Activated gamma-delta T cell treated with anti-CD3 and anti-CD28 coated beads, Interleukin-2, amount 50 U/mL, for 16 hours (primary cell): ENCODE measurements around the gene PNPLA6.
"Not testable (repeated sequence)": the region's sequence is repeated elsewhere in the genome, so short reads cannot be mapped to it uniquely, and the experiment has no call there.

Experiments used
- DNase-seq: peaks from one replicate; pipeline ENCODE4 v3.0.0-alpha.2; 2020; ENCODE audit warnings: low read depth

Gene PNPLA6

DNA sequence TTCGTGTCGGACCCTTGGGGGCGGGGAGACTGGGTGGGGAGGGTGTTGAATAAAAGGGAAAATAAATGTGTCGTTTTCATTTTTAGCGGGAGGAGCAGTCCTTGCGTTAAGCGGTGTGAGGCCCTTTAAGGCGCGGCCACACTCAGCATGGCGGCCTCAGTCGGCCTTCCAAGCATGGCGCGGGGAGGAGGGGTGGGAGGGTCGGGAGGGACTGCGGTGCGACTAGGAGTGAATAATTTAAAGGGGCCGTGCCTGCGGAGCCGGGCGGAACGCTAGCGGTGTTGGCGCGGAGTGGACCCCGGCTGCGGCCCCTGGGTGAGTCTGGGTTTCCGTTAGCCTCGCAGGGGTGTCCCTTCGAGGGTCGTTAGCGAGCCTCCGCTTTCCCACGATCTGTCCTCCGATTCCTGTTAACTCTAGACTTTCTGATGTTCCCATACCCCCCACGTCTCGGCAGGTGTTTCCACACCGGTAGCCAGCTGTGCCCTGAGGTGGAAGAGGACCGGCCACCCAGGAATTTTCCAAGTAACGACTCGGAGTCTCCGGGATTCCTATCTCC lies 1.5 kb upstream of the PNPLA6 start:
- peak; percentile 78 for DNase-seq

DNA sequence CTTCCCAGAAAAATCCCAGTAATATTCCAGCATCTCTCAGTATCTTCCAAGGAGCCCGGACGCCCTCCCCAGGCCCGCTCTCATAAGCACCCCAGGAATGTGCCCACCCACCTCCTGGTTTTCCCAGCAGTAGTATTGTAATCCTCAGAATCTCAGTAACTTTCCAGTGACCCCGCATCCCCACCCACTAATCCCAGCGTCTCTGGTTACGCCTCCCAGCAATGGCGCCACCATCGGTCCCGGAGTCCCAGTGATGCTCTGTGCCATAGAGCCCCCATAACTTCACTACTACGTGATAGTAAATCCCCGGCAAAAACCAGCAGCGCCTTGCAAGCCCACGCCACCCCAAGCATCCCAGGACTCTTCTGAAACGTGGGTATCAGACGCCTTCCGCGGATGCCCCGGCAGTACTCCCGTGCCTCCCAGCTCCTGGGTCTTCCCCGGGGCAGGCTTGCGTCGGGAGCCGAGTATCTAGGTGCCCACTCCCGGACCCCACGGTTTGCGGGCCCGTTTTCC lies 928 bp upstream of the PNPLA6 start:
- no peak for DNase-seq

DNA sequence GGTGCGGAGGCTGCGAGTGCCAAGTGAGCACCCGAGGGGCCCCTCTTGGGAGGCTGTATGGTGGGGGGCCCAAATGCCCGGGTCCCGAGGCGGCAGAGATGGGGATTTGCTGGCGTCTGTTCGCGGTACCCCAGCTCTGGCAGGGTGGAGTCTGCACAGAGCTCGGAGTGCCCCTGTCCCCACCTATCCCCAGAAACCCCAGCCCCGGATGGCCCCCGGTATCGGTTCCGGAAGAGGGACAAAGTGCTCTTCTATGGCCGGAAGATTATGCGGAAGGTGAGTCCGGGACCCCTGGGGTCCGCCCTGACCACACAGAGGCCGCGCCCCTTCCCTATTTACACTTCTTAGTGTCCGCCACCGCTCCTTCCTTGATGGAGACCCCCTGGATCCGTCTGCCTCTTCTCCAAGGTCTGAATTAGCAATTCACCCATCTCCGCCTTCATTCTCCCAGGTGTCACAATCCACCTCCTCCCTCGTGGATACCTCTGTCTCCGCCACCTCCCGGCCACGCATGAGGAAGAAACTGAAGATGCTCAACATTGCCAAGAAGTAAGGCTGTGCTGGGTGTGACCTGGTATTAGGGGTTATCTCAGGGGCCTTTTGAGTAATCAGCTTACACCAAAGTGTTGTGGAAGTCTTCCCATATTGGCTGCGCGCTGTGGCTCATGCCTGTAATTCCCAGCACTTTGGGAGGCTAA lies 630 bp downstream of the PNPLA6 start:
- DNase-seq = no peak

DNA sequence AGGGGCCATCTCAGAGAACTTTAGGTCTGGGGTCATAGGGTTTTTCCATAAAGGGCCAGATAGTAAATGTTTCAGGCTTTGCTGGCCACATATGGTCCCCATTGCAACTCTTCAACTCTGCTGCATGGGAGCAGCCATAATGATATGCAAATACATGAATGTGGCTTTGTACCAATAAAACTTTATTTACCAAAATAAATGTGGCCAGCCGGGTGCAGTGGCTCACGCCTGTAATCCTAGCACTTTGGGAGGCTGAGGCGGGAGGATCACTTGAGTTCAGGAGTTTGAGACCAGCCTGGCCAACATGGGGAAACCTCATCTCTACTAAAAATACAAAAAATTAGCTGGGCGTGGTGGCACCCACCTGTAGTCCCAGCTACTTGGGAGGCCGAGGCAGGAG lies 3.5 kb downstream of the PNPLA6 start:
- not testable (repeated sequence) for DNase-seq

DNA sequence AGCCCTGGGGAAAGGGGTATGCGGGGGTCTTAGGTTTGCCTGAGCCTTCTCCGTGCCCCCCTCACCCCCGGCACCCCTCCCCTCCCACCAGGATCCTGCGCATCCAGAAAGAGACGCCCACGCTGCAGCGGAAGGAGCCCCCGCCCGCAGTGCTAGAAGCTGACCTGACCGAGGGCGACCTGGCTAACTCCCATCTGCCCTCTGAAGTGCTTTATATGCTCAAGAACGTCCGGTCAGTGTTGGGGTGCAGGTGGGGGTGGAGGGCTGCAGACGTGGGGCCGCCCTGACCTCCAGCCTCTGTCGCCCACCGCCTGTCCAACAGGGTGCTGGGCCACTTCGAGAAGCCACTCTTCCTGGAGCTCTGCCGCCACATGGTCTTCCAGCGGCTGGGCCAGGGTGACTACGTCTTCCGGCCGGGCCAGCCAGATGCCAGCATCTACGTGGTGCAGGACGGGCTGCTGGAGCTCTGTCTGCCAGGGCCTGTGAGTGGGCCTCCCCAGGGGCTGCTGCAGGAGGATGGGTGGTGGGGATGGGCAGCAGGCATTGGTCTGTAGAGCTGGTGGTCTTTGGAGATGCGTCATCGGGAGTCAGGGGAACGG lies 4.4 kb downstream of the PNPLA6 start:
- no peak for DNase-seq

DNA sequence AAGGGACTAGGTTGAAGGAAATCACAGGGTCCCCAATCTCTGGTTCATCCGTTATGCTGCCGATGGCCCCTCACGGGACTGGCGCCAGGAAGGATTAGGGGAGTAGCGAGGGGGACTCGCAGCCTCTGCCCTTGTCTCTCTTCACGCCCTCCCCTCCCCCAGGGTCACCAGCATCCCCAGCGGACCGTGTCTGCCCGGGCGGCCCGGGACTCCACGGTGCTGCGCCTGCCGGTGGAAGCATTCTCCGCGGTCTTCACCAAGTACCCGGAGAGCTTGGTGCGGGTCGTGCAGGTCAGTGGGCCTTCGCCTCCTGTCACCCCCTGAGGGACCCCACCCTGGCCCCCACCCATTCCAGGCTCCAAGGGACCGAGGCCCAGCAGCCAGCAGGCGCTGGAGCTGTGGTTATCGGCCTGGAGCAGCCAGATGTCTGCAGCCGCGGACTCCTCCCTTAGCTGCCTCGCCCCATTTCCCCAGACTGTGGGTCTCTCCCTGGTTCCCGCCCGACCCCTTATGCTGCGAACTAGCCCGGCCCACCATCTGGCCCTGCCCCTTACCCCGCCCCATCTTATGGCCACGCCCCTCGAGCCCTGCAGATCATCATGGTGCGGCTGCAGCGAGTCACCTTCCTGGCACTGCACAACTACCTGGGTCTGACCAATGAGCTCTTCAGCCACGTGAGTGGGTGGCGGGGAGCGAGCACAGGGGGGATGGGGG lies 5.4 kb downstream of the PNPLA6 start:
- no peak for DNase-seq

DNA sequence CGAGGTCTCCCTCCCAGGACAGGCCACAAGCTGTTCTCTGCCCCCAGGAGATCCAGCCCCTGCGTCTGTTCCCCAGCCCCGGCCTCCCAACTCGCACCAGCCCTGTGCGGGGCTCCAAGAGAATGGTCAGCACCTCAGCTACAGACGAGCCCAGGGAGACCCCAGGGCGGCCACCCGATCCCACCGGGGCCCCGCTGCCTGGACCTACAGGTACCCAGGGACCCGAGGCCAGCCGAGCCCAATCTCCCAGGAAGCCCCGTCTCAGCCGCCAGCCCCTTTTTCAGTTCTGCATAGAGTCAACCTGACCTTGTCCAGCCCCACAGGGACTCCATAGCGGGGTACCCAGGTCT lies 5.9 kb downstream of the PNPLA6 start:
- no peak for DNase-seq

DNA sequence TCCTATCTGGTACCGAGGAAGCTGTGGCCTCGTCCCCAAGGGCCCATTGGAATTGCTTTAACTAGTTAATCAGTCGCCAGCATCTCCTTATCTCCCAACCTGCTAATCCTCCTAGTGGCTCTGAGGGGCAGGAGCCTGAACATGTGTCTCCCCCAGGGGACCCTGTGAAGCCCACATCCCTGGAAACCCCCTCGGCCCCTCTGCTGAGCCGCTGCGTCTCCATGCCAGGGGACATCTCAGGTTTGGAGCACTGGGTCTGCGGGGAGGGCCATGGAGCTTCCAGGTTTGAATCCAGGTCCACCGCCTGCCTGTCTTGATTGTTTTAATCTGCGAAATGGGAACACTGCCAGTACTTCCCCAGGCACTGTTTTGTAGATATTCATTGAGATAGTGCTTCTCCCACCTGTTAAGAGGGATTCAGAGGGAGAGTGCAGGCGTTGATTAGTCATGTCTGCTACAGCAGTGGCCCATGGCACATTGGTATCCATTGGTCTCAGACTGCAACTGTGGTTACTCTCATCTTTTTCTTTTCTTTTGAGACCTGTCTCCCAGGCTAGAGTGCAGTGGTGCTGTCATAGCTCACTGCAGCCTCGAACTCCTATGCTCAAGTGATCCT lies 6.4 kb downstream of the PNPLA6 start:
- DNase-seq = no peak

DNA sequence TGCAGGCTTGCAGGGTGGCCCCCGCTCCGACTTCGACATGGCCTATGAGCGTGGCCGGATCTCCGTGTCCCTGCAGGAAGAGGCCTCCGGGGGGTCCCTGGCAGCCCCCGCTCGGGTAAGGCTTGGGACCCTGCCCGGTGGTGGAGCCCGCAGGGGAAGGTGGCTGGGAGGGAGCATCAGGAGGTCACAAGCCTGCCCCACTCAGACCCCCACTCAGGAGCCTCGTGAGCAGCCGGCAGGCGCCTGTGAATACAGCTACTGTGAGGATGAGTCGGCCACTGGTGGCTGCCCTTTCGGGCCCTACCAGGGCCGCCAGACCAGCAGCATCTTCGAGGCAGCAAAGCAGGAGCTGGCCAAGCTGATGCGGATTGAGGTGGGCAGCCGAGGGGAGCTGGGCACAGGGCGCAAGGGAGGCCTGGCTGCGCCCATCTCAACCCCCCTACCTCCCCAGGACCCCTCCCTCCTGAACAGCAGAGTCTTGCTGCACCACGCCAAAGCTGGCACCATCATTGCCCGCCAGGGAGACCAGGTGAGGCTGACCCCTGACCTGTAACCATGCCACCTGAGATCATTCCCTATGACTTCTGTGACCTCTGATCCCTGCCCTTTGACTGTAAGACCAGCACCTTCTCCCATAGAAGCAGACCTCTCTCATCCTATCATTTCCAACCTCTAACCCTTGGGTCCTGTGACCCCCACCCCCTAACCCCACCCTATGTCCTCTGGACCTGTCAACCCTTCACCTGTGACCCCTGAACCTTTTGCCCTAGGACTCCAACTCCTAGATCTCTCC lies 7.2 kb downstream of the PNPLA6 start:
- no peak for DNase-seq

DNA sequence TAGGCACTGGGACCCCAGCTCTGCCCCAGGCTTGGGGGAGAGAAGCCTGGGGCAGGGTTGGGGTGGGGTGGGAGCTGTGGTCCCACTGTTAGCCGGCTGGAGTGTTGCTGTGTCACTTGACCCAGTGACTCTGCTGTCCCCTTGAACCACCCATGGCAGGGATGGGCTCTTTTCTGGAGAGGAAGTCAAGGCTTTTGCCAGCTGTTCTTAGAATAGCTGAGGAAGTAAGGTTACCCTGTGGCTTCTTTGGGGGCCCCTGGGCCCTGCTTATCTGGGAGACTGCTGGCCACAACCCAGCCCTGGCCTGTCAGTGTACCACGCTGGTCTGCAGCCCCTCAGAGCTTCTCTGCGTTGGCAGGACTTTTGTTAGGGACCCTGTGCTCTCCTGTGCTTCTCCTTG lies 9.1 kb downstream of the PNPLA6 start:
- DNase-seq = no peak

DNA sequence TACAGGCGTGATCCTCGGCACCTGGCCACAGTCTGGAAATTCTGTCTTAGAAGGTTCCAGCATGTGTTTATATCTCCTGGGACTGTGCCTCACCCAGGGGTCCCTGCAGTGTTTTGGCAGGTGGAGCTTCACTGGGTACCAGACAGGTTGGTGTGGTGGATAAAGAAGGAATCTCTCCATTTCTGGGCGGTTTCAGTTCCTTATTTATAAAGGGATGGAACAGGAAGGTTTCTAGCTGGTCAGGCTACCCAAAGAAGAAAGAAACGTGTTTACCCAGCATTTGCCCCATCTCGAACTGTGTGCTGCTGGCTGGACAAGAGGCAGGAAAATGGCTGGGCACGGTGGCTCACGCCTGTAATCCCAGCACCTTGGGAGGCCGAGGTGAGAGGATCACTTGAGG lies 9.8 kb downstream of the PNPLA6 start:
- DNase-seq = no peak

DNA sequence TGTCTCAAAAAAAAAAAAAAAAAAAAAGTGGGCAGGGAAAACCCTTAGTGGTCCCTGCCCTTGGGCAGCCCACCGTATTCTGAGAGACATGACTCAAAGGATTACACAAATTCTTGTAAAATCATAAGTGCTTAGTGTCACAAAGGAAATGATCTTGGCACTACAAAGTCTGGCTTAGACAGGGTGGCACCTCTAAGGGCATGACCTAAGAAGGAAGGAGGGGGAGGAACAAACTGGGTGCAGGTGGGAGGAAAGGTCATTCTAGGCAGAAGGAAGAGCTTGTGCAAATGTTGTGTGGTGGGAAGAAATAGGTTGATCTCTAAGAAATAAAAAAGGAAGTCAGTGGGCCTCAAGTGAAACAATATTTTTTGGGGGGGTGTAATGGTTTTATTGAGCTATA lies 10.4 kb downstream of the PNPLA6 start:
- no peak for DNase-seq

DNA sequence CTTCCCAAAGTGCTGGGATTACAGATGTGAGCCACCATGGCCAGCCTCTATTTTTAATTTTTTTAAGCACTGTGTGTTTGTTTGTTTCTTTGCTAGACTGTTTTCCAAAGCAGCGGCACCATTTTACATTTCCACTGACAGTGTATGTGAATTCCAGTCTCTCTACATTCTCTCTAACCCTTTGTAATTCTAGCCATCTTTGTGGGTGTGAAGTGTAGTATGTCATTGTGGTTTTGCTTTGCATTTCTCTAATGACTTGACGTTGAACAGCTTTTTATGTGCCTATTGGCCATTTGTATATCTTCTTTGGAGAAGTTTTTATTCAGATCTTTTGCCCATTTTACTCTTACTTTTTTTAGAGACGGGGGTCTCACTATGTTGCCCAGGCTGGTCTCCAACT lies 11.6 kb downstream of the PNPLA6 start:
- no peak for DNase-seq

DNA sequence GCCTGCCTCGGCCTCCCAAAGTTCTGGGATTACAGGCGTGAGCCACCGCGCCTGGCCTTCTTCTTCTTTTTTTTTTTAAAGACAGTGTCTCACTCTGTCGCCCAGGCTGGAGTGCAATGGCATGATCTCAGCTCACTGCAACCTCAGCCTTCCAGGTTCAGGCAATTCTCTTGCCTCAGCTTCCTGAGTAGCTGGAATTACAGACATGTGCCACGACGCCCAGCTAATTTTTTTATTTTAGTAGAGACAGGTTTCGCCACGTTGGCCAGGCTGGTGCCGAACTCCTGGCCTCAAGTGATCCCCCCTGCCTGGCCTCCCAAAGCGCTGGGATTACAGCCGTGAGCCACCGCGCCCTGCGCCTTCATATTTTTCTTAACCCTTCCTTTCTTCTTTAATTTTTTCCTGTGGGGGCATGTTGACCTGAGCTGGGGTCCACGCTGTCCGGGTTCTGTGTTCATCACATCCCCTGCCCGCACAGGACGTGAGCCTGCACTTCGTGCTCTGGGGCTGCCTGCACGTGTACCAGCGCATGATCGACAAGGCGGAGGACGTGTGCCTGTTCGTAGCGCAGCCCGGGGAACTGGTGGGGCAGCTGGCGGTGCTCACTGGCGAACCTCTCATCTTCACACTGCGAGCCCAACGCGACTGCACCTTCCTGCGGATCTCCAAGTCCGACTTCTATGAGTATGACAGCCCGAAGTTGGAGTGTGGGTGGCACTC lies 14.1 kb downstream of the PNPLA6 start:
- no peak for DNase-seq

DNA sequence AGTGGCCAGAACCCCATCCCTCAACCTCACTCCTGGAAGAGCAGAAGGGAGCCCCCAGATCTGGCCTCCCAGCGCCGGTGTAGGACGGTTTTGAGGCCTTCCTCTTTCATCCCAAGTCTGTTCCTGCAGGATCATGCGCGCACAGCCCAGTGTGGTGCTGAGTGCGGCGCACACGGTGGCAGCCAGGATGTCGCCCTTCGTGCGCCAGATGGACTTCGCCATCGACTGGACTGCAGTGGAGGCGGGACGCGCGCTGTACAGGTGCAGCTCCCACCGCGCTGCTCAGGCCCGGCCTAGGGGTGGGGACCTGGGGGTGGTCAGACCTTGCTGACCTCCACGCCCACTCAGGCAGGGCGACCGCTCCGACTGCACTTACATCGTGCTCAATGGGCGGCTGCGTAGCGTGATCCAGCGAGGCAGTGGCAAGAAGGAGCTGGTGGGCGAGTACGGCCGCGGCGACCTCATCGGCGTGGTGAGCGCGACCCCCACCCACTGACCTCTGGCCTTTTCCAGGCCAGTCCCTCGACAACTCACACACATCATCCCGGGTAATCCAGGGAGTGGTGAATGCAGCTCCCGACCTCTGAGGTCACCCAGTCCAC lies 14.8 kb downstream of the PNPLA6 start:
- DNase-seq = no peak

DNA sequence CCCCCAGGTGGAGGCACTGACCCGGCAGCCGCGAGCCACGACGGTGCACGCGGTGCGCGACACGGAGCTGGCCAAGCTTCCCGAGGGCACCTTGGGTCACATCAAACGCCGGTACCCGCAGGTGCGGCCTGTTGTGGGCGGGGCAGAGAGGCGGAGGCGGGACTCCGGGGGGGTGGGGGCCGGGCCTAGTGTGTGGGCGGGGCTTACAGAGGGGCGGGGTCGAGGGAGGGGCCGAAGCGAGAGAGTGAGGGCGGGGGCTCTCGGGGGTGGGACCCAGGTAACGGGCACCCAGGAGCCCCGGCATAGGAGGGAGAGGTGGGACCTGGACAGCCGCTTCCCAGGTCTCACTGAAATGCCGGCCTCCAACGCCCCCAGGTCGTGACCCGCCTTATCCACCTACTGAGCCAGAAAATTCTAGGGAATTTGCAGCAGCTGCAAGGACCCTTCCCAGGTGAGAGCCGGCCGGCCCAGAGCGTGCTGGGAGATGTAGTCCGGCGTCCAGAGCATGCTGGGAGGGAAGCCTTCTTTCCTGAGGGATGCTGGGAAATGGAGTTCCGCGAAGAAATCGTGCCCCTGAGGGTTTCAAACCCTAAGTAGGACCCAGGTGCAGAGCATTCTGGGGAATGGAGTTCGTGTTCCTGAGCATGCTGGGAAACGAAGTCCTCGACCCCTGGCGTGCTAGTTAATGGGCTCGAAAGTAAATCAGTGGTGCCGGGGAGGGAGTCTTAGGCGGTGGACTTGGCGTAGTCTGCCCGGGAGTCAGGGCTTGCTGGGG lies 15.7 kb downstream of the PNPLA6 start:
- no peak for DNase-seq

DNA sequence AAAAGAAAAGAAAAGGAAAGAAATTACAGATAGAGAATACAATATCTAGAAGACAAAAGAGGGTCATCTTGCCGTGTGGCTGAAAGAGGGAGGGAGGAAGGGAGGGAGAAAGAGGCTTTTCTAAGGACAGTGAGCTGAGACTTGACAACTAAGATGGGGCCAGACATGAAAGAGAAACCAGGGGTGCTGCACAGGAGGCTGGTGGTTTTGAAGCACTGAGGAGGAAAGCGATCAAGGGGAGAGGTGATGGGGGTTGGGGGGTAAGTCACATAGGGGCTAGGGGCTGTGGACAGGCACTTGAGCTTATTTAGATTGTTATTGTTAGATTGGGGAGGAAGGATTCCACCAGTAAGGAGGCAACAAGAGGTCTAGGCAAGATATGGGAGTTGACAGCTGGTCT lies 17.3 kb downstream of the PNPLA6 start:
- no peak for DNase-seq

DNA sequence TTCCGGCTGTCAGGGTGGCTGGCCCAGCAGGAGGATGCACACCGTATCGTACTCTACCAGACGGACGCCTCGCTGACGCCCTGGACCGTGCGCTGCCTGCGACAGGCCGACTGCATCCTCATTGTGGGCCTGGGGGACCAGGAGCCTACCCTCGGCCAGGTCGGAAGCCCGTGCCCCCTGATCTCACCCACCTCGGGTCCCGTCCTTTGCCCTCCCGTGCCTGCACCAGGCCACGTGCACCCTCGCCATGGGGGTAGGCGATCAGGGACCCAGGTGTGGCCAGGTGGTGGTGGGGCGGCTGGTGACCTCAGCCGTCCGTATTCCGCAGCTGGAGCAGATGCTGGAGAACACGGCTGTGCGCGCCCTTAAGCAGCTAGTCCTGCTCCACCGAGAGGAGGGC lies 19.0 kb downstream of the PNPLA6 start:
- no peak for DNase-seq

DNA sequence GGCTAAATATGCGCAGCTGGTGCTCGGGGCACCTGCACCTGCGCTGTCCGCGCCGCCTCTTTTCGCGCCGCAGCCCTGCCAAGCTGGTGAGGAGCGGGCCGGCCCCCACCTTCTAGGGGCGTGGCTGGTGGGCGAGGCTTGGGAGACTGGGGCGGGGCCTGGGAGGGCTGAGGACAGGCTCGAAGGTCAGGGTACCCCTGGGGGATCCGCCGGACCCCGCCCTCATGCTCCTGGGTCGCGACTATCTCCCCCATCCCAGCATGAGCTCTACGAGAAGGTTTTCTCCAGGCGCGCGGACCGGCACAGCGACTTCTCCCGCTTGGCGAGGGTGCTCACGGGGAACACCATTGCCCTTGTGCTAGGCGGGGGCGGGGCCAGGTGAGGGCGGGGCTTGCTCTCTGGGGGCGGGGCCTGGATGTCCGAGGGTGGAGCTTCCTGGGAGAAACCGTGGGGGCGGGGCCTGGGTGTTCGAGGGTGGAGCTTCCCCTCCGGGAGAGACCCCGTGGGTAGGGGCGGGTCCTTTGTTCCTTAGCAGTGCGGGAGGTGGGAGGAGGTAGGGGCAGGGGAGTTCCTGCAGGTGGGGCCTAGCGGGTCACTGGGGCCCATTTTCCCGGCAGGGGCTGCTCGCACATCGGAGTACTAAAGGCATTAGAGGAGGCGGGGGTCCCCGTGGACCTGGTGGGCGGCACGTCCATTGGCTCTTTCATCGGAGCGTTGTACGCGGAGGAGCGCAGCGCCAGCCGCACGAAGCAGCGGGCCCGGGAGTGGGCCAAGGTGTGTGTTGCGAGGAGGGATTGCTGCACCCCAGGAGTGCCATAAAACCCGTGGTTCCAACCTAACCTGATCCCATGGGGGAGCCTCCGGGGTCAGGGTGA lies 19.7 kb downstream of the PNPLA6 start:
- DNase-seq = no peak
